ENCODE results near the gene KLHL2.

The KLHL2 gene

GRCh38 chr4:165297626-165298025 lies 90.3 kb downstream of the KLHL2 start:
- H3K27me3 ChIP-seq (replicated peaks; ENCODE audit: control insufficient read depth, insufficient read depth, low read length), result no peaks in the 10 kb centered on the region
- no peak for DNase-seq (ENCODE audit: extremely low read depth, insufficient read length)
- H3K36me3 ChIP-seq (ENCODE audit: control insufficient read depth, insufficient read depth, low read length), result peaks cover 2% of the 10 kb centered on the region
- H3K4me3 ChIP-seq (replicated peaks; ENCODE audit: low read depth, low read length), result no peak overlapping the region
- TF ChIP-seq CTCF (IDR thresholded peaks at IDR 0.05; ENCODE audit: insufficient read depth, low read length, poor library complexity, severe bottlenecking), result no peak

GRCh38 chr4:165299399-165300060 lies 92.2 kb downstream of the KLHL2 start:
- DNase-seq (ENCODE audit: extremely low read depth, insufficient read length), result no peak
- H3K27me3 ChIP-seq (replicated peaks; ENCODE audit: control insufficient read depth, insufficient read depth, low read length), result no peaks in the 10 kb centered on the region
- H3K36me3 ChIP-seq (ENCODE audit: control insufficient read depth, insufficient read depth, low read length), result peaks cover 2% of the 10 kb centered on the region
- H3K4me3 ChIP-seq (replicated peaks; ENCODE audit: low read depth, low read length), result no peak overlapping the region
- TF ChIP-seq CTCF (IDR thresholded peaks at IDR 0.05; ENCODE audit: insufficient read depth, low read length, poor library complexity, severe bottlenecking), result no peak

DNA sequence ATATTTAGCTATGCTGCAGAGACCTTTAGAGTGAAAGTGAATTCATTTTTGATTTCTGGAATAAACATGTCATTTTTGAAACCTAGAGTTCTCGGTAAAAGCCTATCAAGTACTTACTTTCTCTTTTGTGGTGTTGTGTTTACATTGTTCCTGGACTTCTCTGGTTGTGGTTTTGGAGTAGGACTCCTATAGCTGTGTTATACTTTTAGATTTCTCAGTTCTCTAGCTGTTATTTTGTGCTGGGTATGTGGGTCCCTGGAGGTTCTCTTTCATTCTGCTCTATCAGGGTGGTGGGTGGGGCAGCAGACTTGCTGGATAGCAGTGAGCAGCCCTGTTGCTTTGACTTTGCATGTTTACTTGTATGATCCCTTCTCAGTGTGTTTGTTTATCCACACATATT lies 94.5 kb downstream of the KLHL2 start:
- peaks cover 2% of the 10 kb centered on the region for H3K36me3 ChIP-seq (ENCODE audit: control insufficient read depth, insufficient read depth, low read length)
- DNase-seq (ENCODE audit: extremely low read depth, insufficient read length), result no peak
- H3K4me3 ChIP-seq (replicated peaks; ENCODE audit: low read depth, low read length), result peak overlapping the region; percentile 37
- H3K27me3 ChIP-seq (replicated peaks; ENCODE audit: control insufficient read depth, insufficient read depth, low read length), result no peaks in the 10 kb centered on the region
- no peak for TF ChIP-seq CTCF (IDR thresholded peaks at IDR 0.05; ENCODE audit: insufficient read depth, low read length, poor library complexity, severe bottlenecking)

GRCh38 chr4:165302658-165303057 lies 95.3 kb downstream of the KLHL2 start:
- no peak for TF ChIP-seq CTCF (IDR thresholded peaks at IDR 0.05; ENCODE audit: insufficient read depth, low read length, poor library complexity, severe bottlenecking)
- no peak for DNase-seq (ENCODE audit: extremely low read depth, insufficient read length)
- no peak overlapping the region for H3K4me3 ChIP-seq (replicated peaks; ENCODE audit: low read depth, low read length)
- peaks cover 2% of the 10 kb centered on the region for H3K36me3 ChIP-seq (ENCODE audit: control insufficient read depth, insufficient read depth, low read length)
- no peaks in the 10 kb centered on the region for H3K27me3 ChIP-seq (replicated peaks; ENCODE audit: control insufficient read depth, insufficient read depth, low read length)

DNA sequence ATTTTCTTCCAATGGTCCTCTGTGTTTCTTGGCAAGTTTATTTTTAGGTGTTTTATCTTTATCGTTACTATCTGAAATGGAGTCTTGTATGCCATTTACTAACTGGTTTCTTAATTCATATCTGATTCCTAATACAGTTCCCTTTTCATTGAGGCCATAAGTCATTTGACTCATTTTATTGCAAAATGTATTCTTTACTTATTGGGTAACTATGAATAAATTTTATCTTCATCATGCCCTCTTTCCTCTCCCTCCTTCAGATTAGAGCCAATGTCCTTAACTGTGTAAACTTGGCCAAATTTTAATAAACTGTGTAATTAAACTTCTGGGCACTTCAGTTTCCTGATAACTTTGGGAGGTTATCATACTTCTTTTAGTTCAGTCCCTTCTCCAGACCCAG lies 100.8 kb downstream of the KLHL2 start:
- no peak for DNase-seq (ENCODE audit: extremely low read depth, insufficient read length)
- TF ChIP-seq CTCF (IDR thresholded peaks at IDR 0.05; ENCODE audit: insufficient read depth, low read length, poor library complexity, severe bottlenecking), result no peak
- Histone ChIP-seq H3K27me3 (replicated peaks; ENCODE audit: control insufficient read depth, insufficient read depth, low read length) (no peaks in the 10 kb centered on the region), H3K4me3 (replicated peaks; ENCODE audit: low read depth, low read length) (no peak overlapping the region), H3K36me3 (ENCODE audit: control insufficient read depth, insufficient read depth, low read length) (peaks cover 2% of the 10 kb centered on the region)

DNA sequence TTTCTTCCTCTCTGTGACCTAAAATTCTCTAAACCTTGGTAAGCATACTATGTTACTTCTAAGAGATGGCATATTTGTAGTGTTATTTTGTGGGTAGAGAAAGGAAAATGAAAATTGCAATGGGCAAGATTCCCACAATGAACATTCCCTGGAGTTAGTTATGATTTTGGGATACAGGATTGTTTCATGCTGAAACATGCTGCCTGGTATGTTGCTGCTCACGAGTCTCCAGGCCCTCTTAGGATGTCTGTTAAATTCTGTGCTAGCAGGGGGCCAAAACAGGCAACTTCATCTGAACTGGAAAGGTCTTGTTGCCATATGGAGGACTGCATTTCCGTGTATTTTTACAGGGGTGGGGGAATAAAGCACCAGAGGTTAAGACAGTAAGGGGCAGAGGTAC lies 101.2 kb downstream of the KLHL2 start:
- no peak for TF ChIP-seq CTCF (IDR thresholded peaks at IDR 0.05; ENCODE audit: insufficient read depth, low read length, poor library complexity, severe bottlenecking)
- H3K27me3 ChIP-seq (replicated peaks; ENCODE audit: control insufficient read depth, insufficient read depth, low read length), result no peaks in the 10 kb centered on the region
- peaks cover 2% of the 10 kb centered on the region for H3K36me3 ChIP-seq (ENCODE audit: control insufficient read depth, insufficient read depth, low read length)
- no peak overlapping the region for H3K4me3 ChIP-seq (replicated peaks; ENCODE audit: low read depth, low read length)
- DNase-seq (ENCODE audit: extremely low read depth, insufficient read length), result no peak
